ENCODE results near the gene DOCK4.

Gene DOCK4

GRCh38 chr7:112023282-112023681, 182.9 kb downstream of the DOCK4 start:
- no peaks in the 10 kb centered on the region for H3K9me3 ChIP-seq (ENCODE audit: control insufficient read depth, low read length)
- H3K36me3 ChIP-seq (ENCODE audit: control insufficient read depth, insufficient read depth, low read length, severe bottlenecking): no peaks in the 10 kb centered on the region
- peaks cover 18% of the 10 kb centered on the region for H3K4me1 ChIP-seq (ENCODE audit: control insufficient read depth, insufficient read depth, low read length)
- H3K9ac ChIP-seq (ENCODE audit: low read length): no peak overlapping the region
- no peak overlapping the region for H3K4me3 ChIP-seq (ENCODE audit: low read length)
- DNase-seq (ENCODE audit: low read depth): no peak
- no peaks in the 10 kb centered on the region for H3K27me3 ChIP-seq (replicated peaks; ENCODE audit: control insufficient read depth, insufficient read depth, low read length)

- no peaks in the 10 kb centered on the region for H3K36me3 ChIP-seq (ENCODE audit: control insufficient read depth, insufficient read depth, low read length, severe bottlenecking)
- DNase-seq (ENCODE audit: low read depth): no peak
- H3K9me3 ChIP-seq (ENCODE audit: control insufficient read depth, low read length): no peaks in the 10 kb centered on the region
- no peak overlapping the region for H3K9ac ChIP-seq (ENCODE audit: low read length)
- H3K4me1 ChIP-seq (ENCODE audit: control insufficient read depth, insufficient read depth, low read length): peaks cover 21% of the 10 kb centered on the region
- H3K4me3 ChIP-seq (ENCODE audit: low read length): no peak overlapping the region
- H3K27me3 ChIP-seq (replicated peaks; ENCODE audit: control insufficient read depth, insufficient read depth, low read length): no peaks in the 10 kb centered on the region
Observed at GRCh38 chr7:112022128-112022527, 184.1 kb downstream of the DOCK4 start.

GRCh38 chr7:112021379-112022044, 184.7 kb downstream of the DOCK4 start:
- H3K4me3 ChIP-seq (ENCODE audit: low read length): no peak overlapping the region
- no peaks in the 10 kb centered on the region for H3K9me3 ChIP-seq (ENCODE audit: control insufficient read depth, low read length)
- no peaks in the 10 kb centered on the region for H3K36me3 ChIP-seq (ENCODE audit: control insufficient read depth, insufficient read depth, low read length, severe bottlenecking)
- peaks cover 21% of the 10 kb centered on the region for H3K4me1 ChIP-seq (ENCODE audit: control insufficient read depth, insufficient read depth, low read length)
- no peak for DNase-seq (ENCODE audit: low read depth)
- no peaks in the 10 kb centered on the region for H3K27me3 ChIP-seq (replicated peaks; ENCODE audit: control insufficient read depth, insufficient read depth, low read length)
- no peak overlapping the region for H3K9ac ChIP-seq (ENCODE audit: low read length)

GRCh38 chr7:112020800-112021199, 185.4 kb downstream of the DOCK4 start:
- no peak for DNase-seq (ENCODE audit: low read depth)
- Histone ChIP-seq H3K36me3 (ENCODE audit: control insufficient read depth, insufficient read depth, low read length, severe bottlenecking) (no peaks in the 10 kb centered on the region), H3K9me3 (ENCODE audit: control insufficient read depth, low read length) (no peaks in the 10 kb centered on the region)

GRCh38 chr7:112019932-112020331, 186.3 kb downstream of the DOCK4 start:
- DNase-seq (ENCODE audit: low read depth): no peak
- H3K9me3 ChIP-seq (ENCODE audit: control insufficient read depth, low read length): no peaks in the 10 kb centered on the region
- peaks cover 21% of the 10 kb centered on the region for H3K4me1 ChIP-seq (ENCODE audit: control insufficient read depth, insufficient read depth, low read length)
- H3K9ac ChIP-seq (ENCODE audit: low read length): no peak overlapping the region
- no peaks in the 10 kb centered on the region for H3K27me3 ChIP-seq (replicated peaks; ENCODE audit: control insufficient read depth, insufficient read depth, low read length)
- H3K4me3 ChIP-seq (ENCODE audit: low read length): no peak overlapping the region
- no peaks in the 10 kb centered on the region for H3K36me3 ChIP-seq (ENCODE audit: control insufficient read depth, insufficient read depth, low read length, severe bottlenecking)

More at GRCh38 chr7:112020800-112021199, 185.4 kb downstream of the DOCK4 start:
- Histone ChIP-seq H3K4me1 (ENCODE audit: control insufficient read depth, insufficient read depth, low read length) (peaks cover 21% of the 10 kb centered on the region), H3K27me3 (replicated peaks; ENCODE audit: control insufficient read depth, insufficient read depth, low read length) (no peaks in the 10 kb centered on the region), H3K9ac (ENCODE audit: low read length) (no peak overlapping the region), H3K4me3 (ENCODE audit: low read length) (no peak overlapping the region)

GRCh38 chr7:112018305-112019030, 187.7 kb downstream of the DOCK4 start:
- Histone ChIP-seq H3K4me3 (ENCODE audit: low read length) (no peak overlapping the region), H3K9me3 (ENCODE audit: control insufficient read depth, low read length) (no peaks in the 10 kb centered on the region), H3K4me1 (ENCODE audit: control insufficient read depth, insufficient read depth, low read length) (peaks cover 18% of the 10 kb centered on the region), H3K9ac (ENCODE audit: low read length) (no peak overlapping the region), H3K36me3 (ENCODE audit: control insufficient read depth, insufficient read depth, low read length, severe bottlenecking) (no peaks in the 10 kb centered on the region), H3K27me3 (replicated peaks; ENCODE audit: control insufficient read depth, insufficient read depth, low read length) (no peaks in the 10 kb centered on the region)
- peak; percentile 68 for DNase-seq (ENCODE audit: low read depth)

- H3K9ac ChIP-seq (ENCODE audit: low read length): no peak overlapping the region
- no peak overlapping the region for H3K4me3 ChIP-seq (ENCODE audit: low read length)
- no peaks in the 10 kb centered on the region for H3K36me3 ChIP-seq (ENCODE audit: control insufficient read depth, insufficient read depth, low read length, severe bottlenecking)
- no peaks in the 10 kb centered on the region for H3K9me3 ChIP-seq (ENCODE audit: control insufficient read depth, low read length)
- peaks cover 13% of the 10 kb centered on the region for H3K4me1 ChIP-seq (ENCODE audit: control insufficient read depth, insufficient read depth, low read length)
- no peak for DNase-seq (ENCODE audit: low read depth)
- H3K27me3 ChIP-seq (replicated peaks; ENCODE audit: control insufficient read depth, insufficient read depth, low read length): no peaks in the 10 kb centered on the region
Observed at GRCh38 chr7:112015146-112015545, 191.1 kb downstream of the DOCK4 start.

- H3K4me1 ChIP-seq (ENCODE audit: control insufficient read depth, insufficient read depth, low read length): peaks cover 12% of the 10 kb centered on the region
- H3K27me3 ChIP-seq (replicated peaks; ENCODE audit: control insufficient read depth, insufficient read depth, low read length): no peaks in the 10 kb centered on the region
- DNase-seq (ENCODE audit: low read depth): no peak
- H3K9ac ChIP-seq (ENCODE audit: low read length): no peak overlapping the region
- no peak overlapping the region for H3K4me3 ChIP-seq (ENCODE audit: low read length)
- no peaks in the 10 kb centered on the region for H3K9me3 ChIP-seq (ENCODE audit: control insufficient read depth, low read length)
- no peaks in the 10 kb centered on the region for H3K36me3 ChIP-seq (ENCODE audit: control insufficient read depth, insufficient read depth, low read length, severe bottlenecking)
Observed at GRCh38 chr7:112014347-112014746, 191.9 kb downstream of the DOCK4 start.

- Histone ChIP-seq H3K27me3 (replicated peaks; ENCODE audit: control insufficient read depth, insufficient read depth, low read length) (no peaks in the 10 kb centered on the region), H3K9ac (ENCODE audit: low read length) (no peak overlapping the region), H3K4me1 (ENCODE audit: control insufficient read depth, insufficient read depth, low read length) (peaks cover 3% of the 10 kb centered on the region), H3K36me3 (ENCODE audit: control insufficient read depth, insufficient read depth, low read length, severe bottlenecking) (no peaks in the 10 kb centered on the region), H3K9me3 (ENCODE audit: control insufficient read depth, low read length) (no peaks in the 10 kb centered on the region), H3K4me3 (ENCODE audit: low read length) (no peak overlapping the region)
- no peak for DNase-seq (ENCODE audit: low read depth)
Observed at GRCh38 chr7:112013274-112013673, 192.9 kb downstream of the DOCK4 start.

- Histone ChIP-seq H3K4me1 (ENCODE audit: control insufficient read depth, insufficient read depth, low read length) (no peaks in the 10 kb centered on the region), H3K36me3 (ENCODE audit: control insufficient read depth, insufficient read depth, low read length, severe bottlenecking) (no peaks in the 10 kb centered on the region), H3K4me3 (ENCODE audit: low read length) (no peak overlapping the region), H3K9me3 (ENCODE audit: control insufficient read depth, low read length) (no peaks in the 10 kb centered on the region), H3K27me3 (replicated peaks; ENCODE audit: control insufficient read depth, insufficient read depth, low read length) (no peaks in the 10 kb centered on the region), H3K9ac (ENCODE audit: low read length) (no peak overlapping the region)
- DNase-seq (ENCODE audit: low read depth): no peak
Observed at GRCh38 chr7:112012242-112012641, 194.0 kb downstream of the DOCK4 start.

GRCh38 chr7:112010994-112011393, 195.2 kb downstream of the DOCK4 start:
- Histone ChIP-seq H3K4me1 (ENCODE audit: control insufficient read depth, insufficient read depth, low read length) (no peaks in the 10 kb centered on the region), H3K9ac (ENCODE audit: low read length) (no peak overlapping the region), H3K4me3 (ENCODE audit: low read length) (no peak overlapping the region), H3K9me3 (ENCODE audit: control insufficient read depth, low read length) (no peaks in the 10 kb centered on the region), H3K27me3 (replicated peaks; ENCODE audit: control insufficient read depth, insufficient read depth, low read length) (no peaks in the 10 kb centered on the region), H3K36me3 (ENCODE audit: control insufficient read depth, insufficient read depth, low read length, severe bottlenecking) (no peaks in the 10 kb centered on the region)
- no peak for DNase-seq (ENCODE audit: low read depth)
